Measurements from ENCODE around the gene ATP2B2.

ATP2B2 gene

DNA sequence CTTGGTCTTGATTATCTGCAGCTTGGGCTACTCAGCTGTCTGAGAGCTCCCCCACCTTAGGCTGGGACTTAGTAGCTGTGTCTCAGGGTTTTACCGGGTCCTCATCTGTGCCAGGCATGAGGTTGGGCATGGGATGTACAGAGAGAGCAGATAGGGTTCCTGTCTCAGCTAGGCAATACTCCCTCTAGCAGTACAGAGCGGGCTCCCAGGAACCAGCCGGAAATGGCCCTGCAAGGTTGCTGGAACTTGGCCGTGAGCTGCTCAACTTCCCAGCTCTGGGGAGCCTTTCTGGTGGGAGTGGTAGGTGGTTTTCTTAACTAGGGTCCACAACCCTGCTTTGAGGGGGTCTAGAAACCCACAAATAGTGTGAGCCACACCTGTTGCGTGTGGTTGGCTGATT, 58.3 kb downstream of the ATP2B2 start:
- DNase-seq = no peak

DNA sequence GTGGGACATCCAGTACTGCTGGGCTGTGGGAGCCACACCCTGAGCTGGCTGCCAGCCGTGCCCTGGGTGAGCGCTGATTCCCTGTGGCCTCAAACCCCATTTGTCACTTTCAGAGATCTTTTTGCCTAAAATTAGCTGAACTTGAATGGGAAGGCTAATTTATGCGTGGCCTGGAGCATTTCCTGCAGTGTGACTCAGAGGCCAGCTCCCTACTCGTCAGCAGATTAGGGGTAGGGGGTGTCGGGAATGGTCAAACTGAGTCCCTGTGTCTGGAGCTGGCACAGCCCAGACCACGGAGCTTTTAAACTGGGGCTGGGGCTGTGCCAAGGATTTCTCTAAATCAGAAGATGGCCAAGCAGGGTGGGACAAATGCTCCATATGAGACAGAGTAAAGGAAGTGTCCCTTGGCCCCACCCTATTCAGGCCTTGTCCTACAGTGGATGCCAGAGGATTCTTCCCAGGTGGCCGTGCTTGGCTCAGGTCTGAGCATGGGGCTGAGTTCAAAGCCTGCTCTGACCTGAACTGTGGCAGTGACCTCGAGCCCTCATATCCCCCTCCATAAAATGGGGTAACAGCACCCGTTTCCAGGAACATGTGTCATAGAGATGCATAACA, 59.7 kb downstream of the ATP2B2 start:
- DNase-seq = no peak

DNA sequence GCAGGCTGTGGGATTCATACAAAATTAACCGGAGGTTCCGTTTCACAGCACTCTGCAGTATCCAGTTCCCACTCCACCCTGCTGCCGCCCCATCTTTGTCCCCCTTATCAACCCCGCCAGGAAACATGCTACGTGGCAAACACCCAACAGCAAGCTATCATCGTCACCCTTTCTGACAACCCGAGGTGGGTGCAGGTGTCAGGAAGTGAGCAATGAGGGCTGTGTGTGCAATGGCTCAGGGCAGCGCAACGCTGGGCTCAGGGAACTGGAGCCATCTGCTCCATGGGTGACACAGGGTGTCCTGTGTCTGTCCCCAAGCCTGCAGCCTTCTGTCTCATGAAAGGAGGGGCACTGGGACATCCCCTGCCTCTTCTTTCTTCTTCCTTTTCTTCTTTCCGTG, 60.9 kb downstream of the ATP2B2 start:
- DNase-seq = no peak

DNA sequence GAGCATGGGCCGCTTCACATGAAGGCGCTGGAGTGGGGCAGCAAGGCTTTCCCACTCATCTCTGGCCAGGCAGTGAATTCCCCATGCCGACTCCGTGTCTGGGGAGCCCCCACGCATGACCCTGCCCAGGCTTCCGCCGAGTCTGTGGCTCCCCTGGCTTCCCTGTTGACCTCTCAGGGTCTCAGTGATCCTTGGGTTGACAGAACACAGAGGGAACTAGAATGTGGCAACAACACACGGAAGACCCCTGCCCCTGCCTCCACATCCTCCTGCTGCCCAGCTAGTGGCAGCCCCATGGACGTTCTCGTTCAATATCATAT, 61.3 kb downstream of the ATP2B2 start:
- no peak for DNase-seq

DNA sequence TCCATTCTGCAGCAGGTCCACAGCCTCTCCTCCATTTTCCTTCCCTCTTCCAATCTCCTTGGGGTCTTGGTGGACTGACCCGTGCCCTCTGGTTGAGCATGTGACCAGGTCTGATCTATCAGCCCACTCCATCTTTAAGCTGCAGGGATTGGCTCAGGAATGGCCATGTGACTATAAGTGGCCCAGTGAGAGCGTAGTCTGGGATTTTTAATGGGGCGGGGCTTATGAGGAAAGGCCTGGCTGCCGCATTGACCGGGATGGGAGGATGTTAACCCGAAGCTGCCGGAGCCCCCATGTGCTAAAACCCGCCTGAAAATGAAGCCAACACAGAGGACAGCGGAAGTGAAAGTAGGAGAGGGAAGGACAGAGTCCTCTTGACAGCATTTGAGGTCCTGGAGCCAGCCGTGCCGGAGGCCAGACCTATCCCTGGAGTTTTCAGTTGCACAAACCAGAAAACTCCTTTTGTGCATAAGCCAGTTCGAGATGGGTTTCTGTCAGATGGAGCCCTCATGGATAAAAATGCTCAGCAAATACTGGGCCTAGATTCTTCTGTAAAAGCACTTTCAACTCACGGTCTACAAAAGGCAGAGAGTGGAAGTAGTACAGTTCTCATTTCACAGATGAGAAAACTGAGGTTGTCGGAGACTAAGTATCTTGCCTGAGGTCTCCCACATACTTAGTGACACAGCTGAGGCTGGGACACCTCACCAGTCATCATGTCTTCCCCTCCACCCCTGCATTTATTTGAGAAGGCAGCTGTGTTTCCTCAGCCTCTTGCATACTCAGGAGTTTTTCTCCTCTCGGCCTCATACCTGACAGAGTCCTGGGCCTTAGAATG, 61.9 kb downstream of the ATP2B2 start:
- DNase-seq = no peak

DNA sequence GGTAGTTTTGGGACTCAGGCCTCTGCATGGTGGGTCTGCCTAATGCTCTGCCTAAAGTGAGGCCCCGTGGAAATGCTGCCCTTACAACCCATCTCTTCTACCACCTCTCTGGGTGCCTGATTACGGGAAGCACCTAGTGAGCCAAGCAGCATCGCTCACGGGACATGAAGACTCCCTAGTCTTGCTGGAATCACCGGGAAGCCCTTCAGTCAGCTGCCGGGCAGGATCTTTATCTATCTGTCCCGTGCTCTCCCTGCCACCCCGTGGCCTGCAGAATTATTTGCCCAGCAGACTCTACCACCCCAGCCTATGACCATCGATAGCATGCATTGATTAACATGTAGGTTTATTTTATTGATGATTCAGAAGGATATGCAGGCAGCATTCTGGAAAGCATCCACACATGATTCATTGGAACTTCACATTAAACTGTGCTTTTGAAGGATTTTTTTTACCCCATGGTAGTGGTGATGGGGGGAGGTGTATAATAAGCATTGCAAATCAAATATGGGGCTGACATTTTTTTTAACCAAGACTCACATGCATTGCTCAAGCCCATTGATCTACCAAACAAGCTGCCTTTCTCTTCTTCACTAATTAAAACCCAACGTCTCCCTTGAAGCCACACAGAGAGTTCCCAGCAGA, 63.1 kb downstream of the ATP2B2 start:
- no peak for DNase-seq

DNA sequence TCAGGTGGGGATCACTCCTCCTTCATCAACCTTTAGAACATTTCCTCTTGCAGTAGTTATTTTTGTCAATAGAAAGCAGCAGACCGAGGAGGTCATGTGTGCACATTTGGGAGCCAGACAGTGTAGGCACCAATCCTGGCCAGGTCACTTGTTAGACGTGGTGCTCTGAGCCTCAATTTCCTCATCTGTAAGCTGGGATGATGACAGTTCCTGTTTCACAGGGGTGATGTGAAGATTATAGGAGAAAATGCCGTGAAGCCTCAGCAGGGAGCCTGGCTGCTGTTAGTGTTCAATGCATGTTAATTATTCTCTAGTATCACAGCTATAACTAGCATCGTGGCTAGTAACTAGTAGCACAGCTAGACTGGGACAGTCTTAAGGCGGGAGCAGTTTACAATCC, 64.7 kb downstream of the ATP2B2 start:
- no peak for DNase-seq

DNA sequence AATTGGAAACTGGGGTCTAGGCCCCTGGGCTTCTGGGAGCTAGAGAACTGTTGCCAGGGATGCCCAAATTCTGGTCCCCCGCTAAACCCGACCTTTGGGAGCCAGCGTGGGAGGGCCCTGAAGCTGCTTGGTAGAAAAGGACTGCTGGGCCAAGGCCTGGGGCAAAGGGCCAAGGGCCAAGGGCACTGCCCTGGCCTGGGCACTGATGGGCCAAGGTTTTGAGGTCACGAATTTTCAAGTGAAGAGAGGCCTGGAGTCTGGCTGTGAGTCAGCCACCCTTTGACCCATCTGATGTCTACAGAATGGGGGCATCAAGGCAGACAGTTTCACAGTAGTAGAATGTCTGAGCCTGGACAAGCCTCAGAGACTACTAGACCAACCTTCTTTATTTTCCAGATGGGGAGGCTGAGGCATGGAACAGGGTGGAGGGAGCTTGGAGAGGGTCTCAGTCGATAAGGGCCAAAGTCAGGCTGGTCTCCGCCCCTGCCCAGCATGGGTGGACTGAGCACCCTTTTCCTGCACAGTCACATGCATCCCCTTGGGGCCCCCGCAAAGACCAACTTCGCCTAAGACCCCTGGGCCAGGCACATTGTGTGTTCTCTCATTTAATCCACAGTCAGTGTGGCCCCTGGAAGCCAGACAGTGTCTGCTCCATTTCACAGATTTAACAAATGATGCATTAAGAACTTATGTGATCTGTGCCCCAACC, 66.3 kb downstream of the ATP2B2 start:
- no peak for DNase-seq

DNA sequence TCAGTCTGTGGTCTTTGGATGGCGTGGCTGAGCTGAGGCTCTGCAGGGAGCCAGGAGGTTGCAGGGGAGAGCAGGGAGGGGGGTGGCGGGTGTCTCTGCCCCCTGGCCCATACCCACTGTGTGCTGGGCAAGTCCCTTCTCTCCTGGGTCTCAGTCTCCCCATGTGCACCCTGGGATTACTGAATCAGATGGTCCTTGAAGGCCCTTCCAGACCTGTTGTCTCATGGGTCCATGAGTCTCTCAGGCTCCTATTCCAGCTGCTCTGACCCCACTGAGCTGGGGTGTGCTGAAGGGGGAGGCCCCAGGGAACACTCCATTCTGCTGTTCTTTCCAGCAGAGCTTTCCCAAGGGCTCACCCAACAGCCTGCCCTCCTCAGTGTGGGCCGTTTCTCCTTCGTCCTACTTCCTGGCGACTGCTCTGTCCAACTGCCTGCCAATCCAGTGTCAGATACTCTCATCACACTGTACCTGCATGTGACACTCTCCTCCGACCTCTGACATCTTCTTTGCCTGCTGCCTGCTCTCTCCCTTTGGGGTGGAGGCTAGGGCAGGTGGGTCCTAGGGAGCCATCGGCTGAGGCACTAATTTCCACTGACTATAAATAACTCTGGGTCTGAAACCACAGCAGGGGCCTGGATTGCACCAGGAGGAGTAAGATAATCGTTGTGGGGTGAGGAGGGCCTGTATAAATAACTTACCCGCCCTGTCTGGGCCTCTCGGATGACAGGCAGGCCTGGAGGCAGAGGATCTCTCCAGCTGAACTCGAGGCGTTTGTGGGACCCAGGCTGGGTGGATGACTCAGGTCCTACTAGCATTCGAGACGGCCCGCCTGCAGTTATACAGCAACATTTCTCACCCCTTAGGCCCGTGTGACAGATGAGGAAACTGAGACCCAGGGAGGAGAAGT, 67.1 kb downstream of the ATP2B2 start:
- peak; percentile 84 for DNase-seq

DNA sequence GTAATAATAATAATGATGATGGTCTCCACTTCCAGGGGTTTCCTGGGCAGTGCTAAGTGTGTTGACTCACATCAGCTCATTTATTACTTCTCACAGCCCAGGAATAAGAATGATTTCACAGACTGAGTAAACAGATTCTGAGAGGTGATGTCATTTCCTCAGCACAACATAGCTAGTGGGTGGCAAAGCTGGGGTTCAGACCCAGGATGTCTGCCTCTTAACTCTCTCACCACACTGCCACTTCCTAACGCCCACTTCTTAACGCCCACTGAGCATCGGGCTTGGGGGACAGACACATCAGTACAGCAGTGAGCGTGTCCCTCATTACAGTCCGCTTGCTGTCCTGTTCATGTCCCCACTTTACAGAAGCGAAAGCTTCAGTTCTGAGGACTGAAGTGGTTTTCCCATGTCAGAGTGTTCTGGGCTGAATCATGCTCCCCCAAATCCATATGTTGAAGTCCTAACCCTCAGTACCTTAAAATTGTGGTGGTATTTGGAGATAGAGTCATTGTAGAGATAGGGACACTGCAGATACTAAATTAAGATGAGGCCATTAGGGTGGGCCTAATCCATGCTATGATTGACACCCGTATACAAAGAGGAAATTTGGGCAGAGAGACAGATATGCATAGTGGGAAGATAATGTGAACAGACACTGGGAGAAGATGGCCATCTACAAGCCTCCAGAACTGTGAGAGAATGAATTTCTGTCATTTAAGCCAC, 68.0 kb downstream of the ATP2B2 start:
- DNase-seq = peak; percentile 23

DNA sequence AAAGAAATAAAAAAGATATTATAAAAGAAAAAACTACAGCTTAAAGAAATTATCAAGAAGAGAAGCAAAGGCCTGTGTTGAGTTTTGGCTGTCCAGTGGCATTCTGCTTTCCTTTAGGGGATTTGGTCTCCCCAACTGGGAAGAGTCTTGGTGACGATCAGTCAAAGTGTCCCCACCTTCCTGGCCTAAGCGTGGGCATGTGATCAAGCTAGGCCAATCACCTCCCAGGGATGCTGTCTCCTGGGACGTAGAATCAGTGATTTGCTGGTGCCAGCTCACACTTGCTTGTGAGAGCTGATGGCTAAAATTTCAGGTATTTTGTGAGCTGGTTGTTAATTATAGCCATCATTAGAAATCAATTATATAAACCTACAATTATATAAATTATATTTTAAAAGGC, 69.5 kb downstream of the ATP2B2 start:
- DNase-seq = no peak

DNA sequence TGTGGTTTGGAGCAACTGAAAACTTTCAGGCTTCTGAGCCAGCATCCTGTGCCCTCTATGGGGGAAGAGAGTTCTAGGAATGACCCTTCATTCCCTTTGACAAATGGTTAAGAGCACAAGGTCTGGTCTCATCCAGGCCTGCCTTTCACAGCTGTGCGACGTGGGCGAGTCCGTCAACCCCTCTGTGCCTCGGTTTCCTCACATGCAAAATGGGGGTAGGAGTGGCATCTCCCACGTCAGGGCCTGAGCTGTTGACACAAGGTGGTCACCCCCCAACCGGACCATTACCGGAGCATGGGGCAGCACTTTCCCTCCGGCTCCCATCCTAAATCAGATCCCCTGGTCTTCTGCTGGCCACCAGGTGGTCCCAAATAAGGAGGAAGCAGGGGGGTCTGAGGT, 70.4 kb downstream of the ATP2B2 start:
- no peak for DNase-seq

DNA sequence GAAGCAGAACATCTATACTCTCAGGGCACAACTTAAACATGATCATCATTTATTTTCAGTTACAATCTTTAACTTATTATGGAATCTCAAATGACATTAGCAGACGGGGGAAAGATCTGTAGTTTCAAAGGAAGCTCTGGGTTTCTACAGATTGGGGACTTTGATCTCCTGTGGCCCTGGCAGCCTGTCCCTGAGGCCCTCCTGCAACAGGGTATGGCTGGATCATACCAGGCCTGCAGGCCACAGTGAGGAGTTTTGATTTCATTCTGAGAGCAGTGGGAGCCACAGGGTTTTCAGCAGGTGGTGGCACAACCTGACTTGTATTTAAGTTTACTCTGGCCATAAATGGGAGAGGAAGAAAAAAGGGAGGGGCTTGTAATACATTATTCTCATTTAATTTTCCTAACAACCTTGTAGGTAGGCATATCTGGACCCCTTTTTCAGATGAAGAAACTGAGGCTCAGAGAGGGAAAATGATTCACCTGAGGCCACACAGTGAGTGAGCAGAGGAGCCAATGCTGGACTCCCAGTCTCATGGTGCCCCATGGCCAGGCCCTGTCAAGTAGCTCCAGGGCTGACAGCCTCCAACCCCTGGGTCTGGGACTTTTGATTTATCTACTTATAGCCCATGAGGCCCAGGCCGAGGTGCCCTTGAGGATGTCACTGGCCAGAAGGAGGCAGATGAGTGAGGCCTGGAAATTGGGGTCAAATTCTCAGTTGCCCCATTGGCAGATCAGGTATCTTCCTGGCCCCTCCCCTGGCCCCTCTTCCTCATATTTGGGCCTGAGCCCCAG, 71.0 kb downstream of the ATP2B2 start:
- DNase-seq = no peak

DNA sequence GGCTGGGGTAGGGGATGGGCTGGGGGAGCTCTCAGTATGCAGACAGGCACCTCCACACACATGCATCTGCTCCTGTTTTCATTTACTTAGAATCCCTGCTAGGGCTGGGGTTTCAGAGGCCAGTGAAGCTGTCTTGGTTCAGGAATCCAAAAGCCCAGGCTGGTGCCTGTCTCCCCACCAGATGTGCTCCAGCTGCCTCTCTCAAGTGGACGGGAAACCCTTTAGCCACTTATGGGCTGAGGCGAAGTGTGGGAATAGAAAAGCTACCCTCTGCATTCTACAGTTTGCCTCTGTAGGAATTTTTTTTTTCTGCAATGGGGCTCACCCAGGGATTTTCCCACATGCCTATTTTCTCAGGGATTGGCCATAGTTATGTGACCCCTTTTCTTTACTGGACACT, 72.5 kb downstream of the ATP2B2 start:
- DNase-seq = no peak

DNA sequence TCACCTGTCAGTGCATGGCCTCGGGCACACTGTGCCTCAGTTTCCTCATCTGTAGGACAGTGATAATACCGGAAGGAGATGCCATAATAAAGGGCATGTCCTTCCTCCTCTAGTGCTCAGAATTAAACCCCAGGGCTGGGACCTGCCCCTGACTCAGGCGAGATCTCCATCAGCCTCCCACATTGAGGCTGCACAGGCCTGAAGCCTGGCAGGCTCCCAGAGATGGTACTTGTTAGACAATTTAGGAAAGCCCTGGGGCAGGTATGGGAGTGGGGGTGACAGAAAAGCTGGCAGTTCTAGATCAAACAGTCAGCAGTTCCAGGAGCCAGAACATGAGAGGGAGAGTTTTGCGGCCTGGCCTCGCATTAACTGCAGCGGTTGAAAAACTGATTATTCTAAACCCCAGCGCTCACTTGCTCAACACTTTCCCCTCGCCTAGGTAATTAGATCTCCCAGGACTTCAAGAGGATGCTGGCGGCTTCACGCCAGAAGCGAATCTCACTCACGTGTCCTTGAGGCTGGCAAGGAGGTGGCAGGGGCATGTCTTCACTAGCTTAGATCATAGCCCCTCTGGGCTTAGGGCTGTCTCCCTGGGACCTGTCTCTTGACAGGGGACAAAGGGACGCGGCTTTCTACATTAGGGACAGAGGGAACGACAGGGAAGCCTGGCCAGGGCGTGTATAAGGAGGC, 73.1 kb downstream of the ATP2B2 start:
- DNase-seq = no peak

DNA sequence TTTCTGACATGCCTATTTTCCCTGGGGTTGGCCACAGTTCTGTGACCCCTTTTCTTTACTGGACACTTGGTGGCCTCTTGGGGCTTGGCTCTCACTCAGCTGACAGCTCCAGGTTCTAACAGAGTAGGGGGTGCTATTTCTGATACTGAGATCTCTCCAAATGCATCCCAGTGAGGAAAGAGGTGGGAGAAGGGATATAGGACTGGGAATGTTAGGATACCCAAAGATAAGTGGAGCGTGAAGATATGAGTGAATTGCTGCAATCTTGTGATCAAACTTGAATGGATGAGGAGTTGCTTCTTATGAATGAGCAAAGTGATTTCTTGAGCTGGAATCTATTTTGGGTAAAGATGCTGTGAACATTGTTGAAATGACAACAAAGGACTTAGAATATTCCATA, 74.6 kb downstream of the ATP2B2 start:
- DNase-seq = no peak

DNA sequence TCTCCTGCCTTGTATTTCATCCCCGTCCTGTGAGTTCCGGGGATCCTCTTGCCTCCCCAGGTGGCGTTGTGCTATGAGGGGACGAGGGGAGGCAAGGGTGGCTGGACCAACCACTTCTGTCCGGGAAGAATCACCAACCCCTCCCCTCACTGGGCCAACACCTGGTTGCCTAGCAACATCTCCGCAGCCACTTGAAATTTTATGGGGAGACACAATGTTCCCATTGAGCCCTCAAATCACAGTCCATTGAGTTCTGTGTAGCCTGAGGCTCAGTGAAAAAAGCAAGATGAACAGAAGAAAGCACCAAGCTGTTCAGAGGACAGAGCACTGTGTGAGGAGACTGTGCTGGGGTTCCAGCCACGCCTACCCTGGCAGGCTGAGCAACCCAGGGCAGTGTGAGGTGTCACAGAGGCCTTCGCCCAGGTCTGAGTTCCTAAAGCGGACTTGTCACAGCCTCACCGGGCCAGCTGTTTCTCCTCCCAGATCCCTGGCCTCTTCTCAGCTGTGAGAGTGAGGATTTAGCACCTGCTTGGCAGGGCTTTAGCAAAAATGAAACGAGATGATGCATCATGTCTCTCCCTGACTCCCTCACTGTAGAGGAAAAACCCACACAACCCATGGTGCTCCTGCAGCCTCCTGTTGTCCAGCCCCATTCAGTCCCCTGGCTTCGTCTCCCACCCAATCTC, 76.8 kb downstream of the ATP2B2 start:
- DNase-seq = no peak

DNA sequence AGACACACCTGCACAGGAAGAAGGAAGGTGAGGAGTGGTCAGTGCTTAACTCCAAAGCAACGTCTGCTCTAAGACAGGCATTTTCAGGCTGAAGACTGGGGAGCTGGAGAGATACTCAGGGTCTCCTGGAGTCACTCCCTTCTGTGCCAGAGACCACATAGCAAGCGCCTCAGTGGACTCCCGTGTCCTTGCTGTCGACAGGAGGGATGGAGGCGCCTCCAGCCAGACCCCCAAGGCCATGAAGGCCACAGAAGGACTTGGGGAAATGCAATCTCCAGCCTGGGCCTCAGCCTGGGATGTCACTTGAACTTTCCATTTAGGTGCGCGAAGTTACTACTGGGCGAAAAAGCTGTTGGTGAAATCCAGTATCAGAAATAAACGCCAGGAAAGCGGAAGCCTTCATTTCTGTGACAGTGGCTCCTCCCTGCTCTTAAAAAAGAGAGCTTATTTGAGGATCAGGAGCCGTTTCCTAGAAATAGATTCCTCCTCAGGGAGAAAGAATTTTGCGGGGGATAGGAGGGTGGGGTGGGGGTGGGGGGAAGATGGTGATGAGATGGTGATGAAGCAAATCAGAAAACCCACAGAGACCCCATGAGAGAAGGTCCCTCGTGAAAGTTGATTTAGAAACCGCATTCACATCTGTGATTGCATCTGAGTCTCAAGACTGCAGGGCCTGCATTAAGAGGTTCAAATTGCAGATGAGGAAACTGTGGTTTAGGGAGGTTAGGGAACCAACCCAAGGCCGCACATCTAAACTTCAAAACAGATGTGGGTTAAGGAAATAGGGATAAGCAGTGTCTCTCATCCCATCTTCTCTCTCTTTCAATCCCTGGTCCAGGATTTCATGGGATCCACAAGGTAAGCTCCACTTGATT, 78.8 kb downstream of the ATP2B2 start:
- peak; percentile 47 for DNase-seq
